GM11168 (cell line): Measurements from ENCODE around the gene LRRC75A.

ENCODE experiments used
- in situ Hi-C: fragments of 300-500 bp; cut with MboI; formaldehyde crosslinking; loops from one replicate; pipeline ENCODE4 v1.12.0; 2022; ENCODE audit warnings: low sequenced_read_pairs; ENCODE audit not compliant: unreplicated experiment

Gene LRRC75A

GRCh38 chr17:16491703-16492612, at the start of gene LRRC75A:
Gene LRRC75A (minus strand): TSS chr17:16492193. CDS start chr17:16491990, 203 bp downstream.
- in situ Hi-C loops = no loop called here

GRCh38 chr17:16537130-16537458, 45.1 kb upstream of the LRRC75A start:
- in situ Hi-C loops = no loop called here

- in situ Hi-C loops = no loop called here
Observed at GRCh38 chr17:16534236-16534635, 42.2 kb upstream of the LRRC75A start.

- in situ Hi-C loops = loop anchor here (10.0 kb wide), 1 partner anchor 165 kb away; no protein-coding TSS in a partner anchor
Observed at GRCh38 chr17:16529906-16530305, 37.9 kb upstream of the LRRC75A start.

- in situ Hi-C loops = loop anchor here (10.0 kb wide), 1 partner anchor 162 kb away; no protein-coding TSS in a partner anchor
Observed at GRCh38 chr17:16527298-16527697, 35.3 kb upstream of the LRRC75A start.

GRCh38 chr17:16525556-16525955, 33.6 kb upstream of the LRRC75A start:
- in situ Hi-C loops = loop anchor here (10.0 kb wide), 1 partner anchor 161 kb away; no protein-coding TSS in a partner anchor

- in situ Hi-C loops = loop anchor here (10.0 kb wide), 1 partner anchor 156 kb away; no protein-coding TSS in a partner anchor
Observed at GRCh38 chr17:16521070-16521727, 29.2 kb upstream of the LRRC75A start.

- in situ Hi-C loops = no loop called here
Observed at GRCh38 chr17:16519021-16519420, 27.0 kb upstream of the LRRC75A start.

GRCh38 chr17:16517477-16517876, 25.5 kb upstream of the LRRC75A start:
- in situ Hi-C loops = no loop called here

GRCh38 chr17:16516594-16517051, 24.6 kb upstream of the LRRC75A start:
- in situ Hi-C loops = no loop called here

- in situ Hi-C loops = no loop called here
Observed at GRCh38 chr17:16515933-16516332, 23.9 kb upstream of the LRRC75A start.

- in situ Hi-C loops = no loop called here
Observed at GRCh38 chr17:16513873-16514272, 21.9 kb upstream of the LRRC75A start.

GRCh38 chr17:16512011-16512410, 20.0 kb upstream of the LRRC75A start:
- in situ Hi-C loops = no loop called here

GRCh38 chr17:16511593-16511992, 19.6 kb upstream of the LRRC75A start:
- in situ Hi-C loops = no loop called here

GRCh38 chr17:16507918-16508533, 16.0 kb upstream of the LRRC75A start:
- in situ Hi-C loops = no loop called here

- in situ Hi-C loops = no loop called here
Observed at GRCh38 chr17:16506188-16506587, 14.2 kb upstream of the LRRC75A start.

- in situ Hi-C loops = no loop called here
Observed at GRCh38 chr17:16504984-16505383, 13.0 kb upstream of the LRRC75A start.

GRCh38 chr17:16496820-16497489, 5.0 kb upstream of the LRRC75A start:
- in situ Hi-C loops = no loop called here

GRCh38 chr17:16495980-16496819, 4.2 kb upstream of the LRRC75A start:
- in situ Hi-C loops = no loop called here
